ENCODE data around the gene KCNA10.
"Not testable (repeated sequence)": the region's sequence is repeated elsewhere in the genome, so short reads cannot be mapped to it uniquely, and the experiment has no call there.

Gene KCNA10

GRCh38 chr1:110533230-110533629 lies 14.3 kb upstream of the KCNA10 start:
- no peak for DNase-seq (ENCODE audit: low read depth)

- DNase-seq (ENCODE audit: low read depth) = no peak
Observed at GRCh38 chr1:110529011-110529410, 10.0 kb upstream of the KCNA10 start.

GRCh38 chr1:110526201-110526780 lies 7.3 kb upstream of the KCNA10 start:
- no peak for DNase-seq (ENCODE audit: low read depth)

GRCh38 chr1:110525249-110525595 lies 6.2 kb upstream of the KCNA10 start:
- no peak for DNase-seq (ENCODE audit: low read depth)

- peak; percentile 22 for DNase-seq (ENCODE audit: low read depth)
Observed at GRCh38 chr1:110524311-110525248, 5.6 kb upstream of the KCNA10 start.

GRCh38 chr1:110523011-110523410 lies 4.0 kb upstream of the KCNA10 start:
- DNase-seq (ENCODE audit: low read depth) = no peak

- no peak for DNase-seq (ENCODE audit: low read depth)
Observed at GRCh38 chr1:110522560-110522959, 3.6 kb upstream of the KCNA10 start.

- DNase-seq (ENCODE audit: low read depth) = no peak
Observed at GRCh38 chr1:110520827-110521226, 1.9 kb upstream of the KCNA10 start.

GRCh38 chr1:110515891-110516290 lies 3.1 kb downstream of the KCNA10 start:
- DNase-seq (ENCODE audit: low read depth) = no peak

DNA sequence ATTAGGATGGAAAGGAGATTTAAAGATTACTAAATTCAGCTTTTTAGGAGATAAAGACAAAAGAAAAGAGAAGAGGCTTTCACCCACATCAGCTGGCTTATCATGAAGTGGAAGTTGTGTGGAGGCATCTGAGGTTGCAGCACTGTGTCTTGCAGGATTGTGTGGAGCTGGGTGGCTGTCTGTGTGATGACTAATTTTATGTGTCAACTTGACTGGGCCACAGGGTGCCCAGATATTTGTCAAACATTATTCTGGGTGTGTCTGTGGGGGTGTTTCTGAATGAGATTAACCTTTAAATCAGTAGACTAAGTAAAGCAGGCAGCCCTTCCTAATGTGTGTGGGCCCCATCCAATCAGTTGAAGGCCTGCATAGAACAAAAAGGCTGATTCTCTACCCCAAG lies 3.9 kb downstream of the KCNA10 start:
- no peak for DNase-seq (ENCODE audit: low read depth)

GRCh38 chr1:110513511-110513910 lies 5.5 kb downstream of the KCNA10 start:
- no peak for DNase-seq (ENCODE audit: low read depth)

DNA sequence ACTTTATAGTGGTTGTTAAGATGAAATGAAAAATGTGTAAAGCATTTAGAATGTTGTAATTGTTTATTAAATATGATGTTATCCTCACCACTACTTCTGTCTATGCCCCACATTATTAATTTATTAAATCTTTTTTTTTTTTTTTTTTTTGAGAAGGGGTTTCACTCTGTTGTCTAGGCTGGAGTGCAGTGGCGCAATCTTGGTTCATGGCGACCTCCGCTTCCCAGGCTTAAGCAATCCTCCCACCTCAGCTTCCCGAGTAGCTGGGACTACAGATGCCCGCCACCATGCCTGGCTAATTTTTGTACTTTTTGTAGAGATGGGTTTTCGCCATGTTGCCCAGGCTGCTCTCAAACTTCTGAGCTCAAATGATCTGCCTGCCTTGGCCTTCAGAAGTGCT lies 7.5 kb downstream of the KCNA10 start:
- DNase-seq (ENCODE audit: low read depth) = no peak

DNA sequence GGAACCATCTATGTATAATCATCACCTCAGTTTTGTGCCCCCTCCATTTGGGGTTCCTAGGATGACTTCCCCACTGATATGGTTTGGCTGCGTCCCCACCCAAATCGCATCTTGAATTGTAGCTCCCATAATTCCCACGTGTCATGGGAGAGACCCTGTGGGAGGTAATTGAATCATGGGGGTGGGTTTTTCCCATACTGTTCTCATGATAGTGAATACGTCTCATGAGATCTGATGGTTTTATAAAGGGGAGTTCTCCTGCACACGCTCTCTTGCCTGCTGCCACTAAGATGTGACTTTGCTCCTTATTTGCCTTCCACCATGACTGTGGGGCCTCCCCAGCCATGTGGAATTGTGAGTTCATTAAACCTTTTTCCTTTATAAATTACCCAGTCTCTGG lies 8.1 kb downstream of the KCNA10 start:
- not testable (repeated sequence) for DNase-seq (ENCODE audit: low read depth)

DNA sequence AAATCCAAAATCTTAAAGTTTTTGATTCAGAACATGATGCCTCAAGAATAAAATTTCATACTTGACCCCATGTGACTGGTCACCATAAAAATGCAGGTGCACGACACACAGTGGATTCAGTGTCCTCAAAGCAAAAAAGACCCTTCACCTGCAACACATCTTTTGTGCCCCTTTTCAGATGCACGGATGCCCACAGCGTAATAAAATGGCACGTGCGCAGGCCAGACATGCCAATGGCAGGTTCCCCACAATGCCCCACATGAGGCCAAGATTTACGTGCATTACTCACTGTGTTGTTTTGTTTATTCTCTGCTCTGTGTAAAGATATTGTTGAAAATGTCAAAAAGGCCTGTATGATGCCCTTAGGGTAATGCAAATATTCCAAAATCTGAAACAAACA lies 9.3 kb downstream of the KCNA10 start:
- no peak for DNase-seq (ENCODE audit: low read depth)

- no peak for DNase-seq (ENCODE audit: low read depth)
Observed at GRCh38 chr1:110508028-110508940, 10.7 kb downstream of the KCNA10 start.

- no peak for DNase-seq (ENCODE audit: low read depth)
Observed at GRCh38 chr1:110506541-110506940, 12.4 kb downstream of the KCNA10 start.

DNA sequence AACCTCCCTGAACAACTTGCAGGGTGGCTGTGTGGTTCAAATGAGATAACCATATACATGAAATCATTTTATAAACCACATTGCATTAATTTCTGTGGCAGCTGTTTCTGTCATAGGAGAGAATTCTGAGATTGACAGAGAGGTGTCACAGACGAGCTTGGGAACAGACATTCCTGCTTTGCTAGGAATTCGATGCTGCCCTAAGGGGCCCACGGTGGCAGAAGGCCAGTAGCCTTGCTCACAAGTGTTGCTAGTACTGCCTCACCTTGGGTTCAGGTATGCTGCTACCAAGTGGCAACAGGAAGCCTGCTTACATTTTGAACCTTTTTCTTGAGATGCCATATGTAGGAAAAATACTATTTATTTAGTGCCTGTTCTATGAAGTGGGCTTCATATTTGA lies 13.4 kb downstream of the KCNA10 start:
- no peak for DNase-seq (ENCODE audit: low read depth)

- DNase-seq (ENCODE audit: low read depth) = no peak
Observed at GRCh38 chr1:110504226-110504625, 14.7 kb downstream of the KCNA10 start.

GRCh38 chr1:110503471-110503870 lies 15.5 kb downstream of the KCNA10 start:
- no peak for DNase-seq (ENCODE audit: low read depth)

GRCh38 chr1:110502402-110503151 lies 16.4 kb downstream of the KCNA10 start:
- DNase-seq (ENCODE audit: low read depth) = no peak

- no peak for DNase-seq (ENCODE audit: low read depth)
Observed at GRCh38 chr1:110501488-110502132, 17.4 kb downstream of the KCNA10 start.

All from fibroblast of the conjunctiva (primary cell).